Type B pancreatic cell (in vitro differentiated cells): Measurements from ENCODE around the gene NAA40. TPM values are rescaled to one million over a fixed set of nuclear protein-coding genes. Genes with fewer than 3 reads are reported as not detected.

Experiments used
- DNase-seq: peaks from one replicate; pipeline ENCODE4 v3.0.0; 2021; ENCODE audit warnings: mixed read lengths; ENCODE audit not compliant: unreplicated experiment; ENCODE audit errors: extremely low spot score
- H3K27ac Mint-ChIP-seq: 2 replicates; pipeline ENCODE4 v1.8.0; 2021; ENCODE audit warnings: mild to moderate bottlenecking, mixed read lengths
- H3K27me3 Mint-ChIP-seq: 2 replicates; pipeline ENCODE4 v1.8.0; 2021; ENCODE audit warnings: mixed read lengths
- H3K36me3 Mint-ChIP-seq: 2 replicates; pipeline ENCODE4 v1.8.0; 2021; ENCODE audit warnings: mixed read lengths
- H3K4me1 Mint-ChIP-seq: one replicate; pipeline ENCODE4 v1.8.0; 2021; ENCODE audit warnings: mixed read lengths; ENCODE audit not compliant: unreplicated experiment
- H3K4me3 Mint-ChIP-seq: 2 replicates; pipeline ENCODE4 v1.8.0; 2021; ENCODE audit warnings: mild to moderate bottlenecking, mixed read lengths
- H3K9me3 Mint-ChIP-seq: 2 replicates; pipeline ENCODE4 v1.8.0; 2021; ENCODE audit warnings: mixed read lengths
- total RNA-seq: library from RNA; stranded (reverse); gene quantifications from 2 replicates; pipeline ENCODE4 v1.2.1, GENCODE V29; 2021; ENCODE audit warnings: low replicate concordance
- TF ChIP-seq, protein P1 (sequence below): fragments of 200-600 bp; sonication (generic); conservative IDR thresholded peaks from 2 replicates; pipeline ENCODE4 v1.5.0; 2021; ENCODE audit warnings: antibody characterized with exemption, mild to moderate bottlenecking

Gene NAA40
- total RNA-seq, 1 donor from 2014 or later = 51.2 TPM

DNA sequence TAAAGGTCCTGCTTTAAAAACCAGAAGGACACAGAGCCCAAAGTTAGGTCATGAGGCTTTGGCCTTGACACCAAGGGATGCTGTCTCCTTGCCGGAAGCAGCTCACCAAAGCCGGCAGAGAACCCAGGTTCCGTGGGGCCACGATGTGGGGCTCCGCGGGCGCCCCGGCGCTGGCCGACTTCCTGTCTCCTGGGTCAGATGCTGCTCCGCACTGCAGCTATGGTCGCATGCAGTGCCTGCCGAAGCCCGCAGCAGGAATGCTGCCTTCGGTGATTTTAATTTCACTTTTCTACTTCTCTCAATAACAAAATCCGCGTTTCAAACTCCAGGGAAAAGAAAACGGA is 47.0 kb downstream of the NAA40 start:
- Mint-ChIP-seq H3K36me3 (peaks cover 14% of the 10 kb centered on the region), H3K27me3 (no peaks in the 10 kb centered on the region), H3K4me1 (peaks cover 24% of the 10 kb centered on the region), H3K27ac (peak overlapping the region; percentile 97), H3K9me3 (no peaks in the 10 kb centered on the region), H3K4me3 (peak overlapping the region; percentile 100)
- TF ChIP-seq, protein P1, sequence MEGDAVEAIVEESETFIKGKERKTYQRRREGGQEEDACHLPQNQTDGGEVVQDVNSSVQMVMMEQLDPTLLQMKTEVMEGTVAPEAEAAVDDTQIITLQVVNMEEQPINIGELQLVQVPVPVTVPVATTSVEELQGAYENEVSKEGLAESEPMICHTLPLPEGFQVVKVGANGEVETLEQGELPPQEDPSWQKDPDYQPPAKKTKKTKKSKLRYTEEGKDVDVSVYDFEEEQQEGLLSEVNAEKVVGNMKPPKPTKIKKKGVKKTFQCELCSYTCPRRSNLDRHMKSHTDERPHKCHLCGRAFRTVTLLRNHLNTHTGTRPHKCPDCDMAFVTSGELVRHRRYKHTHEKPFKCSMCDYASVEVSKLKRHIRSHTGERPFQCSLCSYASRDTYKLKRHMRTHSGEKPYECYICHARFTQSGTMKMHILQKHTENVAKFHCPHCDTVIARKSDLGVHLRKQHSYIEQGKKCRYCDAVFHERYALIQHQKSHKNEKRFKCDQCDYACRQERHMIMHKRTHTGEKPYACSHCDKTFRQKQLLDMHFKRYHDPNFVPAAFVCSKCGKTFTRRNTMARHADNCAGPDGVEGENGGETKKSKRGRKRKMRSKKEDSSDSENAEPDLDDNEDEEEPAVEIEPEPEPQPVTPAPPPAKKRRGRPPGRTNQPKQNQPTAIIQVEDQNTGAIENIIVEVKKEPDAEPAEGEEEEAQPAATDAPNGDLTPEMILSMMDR = no peak
- DNase-seq = no peak

DNA sequence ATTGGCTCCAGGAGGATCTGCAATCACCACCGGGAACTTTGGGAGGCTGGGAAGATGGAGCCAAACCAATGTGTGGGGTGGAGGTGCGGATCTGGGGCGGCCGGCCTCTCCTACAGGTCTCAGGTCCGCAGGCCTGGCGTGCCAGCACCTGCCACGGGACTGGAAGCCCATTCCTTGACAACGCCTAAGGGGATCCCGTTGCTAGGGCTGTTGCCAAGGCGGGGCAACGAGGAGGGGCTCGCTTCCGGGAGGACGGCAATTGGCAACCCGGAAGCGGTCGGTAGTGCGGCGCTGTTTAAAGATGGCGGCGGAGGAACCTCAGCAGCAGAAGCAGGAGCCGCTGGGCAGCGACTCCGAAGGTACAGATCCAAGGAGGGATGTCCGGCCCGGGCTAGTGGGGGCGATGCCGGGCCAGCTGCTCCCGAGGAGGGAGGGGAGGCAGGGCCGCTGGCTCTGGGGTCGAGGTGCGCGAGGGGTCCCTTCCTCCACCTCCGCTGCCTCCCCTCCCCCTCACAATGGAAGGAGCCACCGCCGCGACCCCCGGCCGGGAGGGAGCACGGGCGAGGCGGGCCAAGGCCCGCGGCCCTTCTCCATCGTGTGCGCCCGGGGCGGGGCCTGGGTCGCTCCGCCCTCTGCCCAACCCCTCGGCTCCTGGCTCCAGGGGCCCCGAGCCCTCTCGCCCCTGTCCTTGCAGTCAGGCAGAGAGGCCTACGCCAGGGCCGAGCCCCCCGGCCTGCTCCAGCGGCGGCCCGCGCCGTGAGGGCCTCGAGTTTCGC is 47.5 kb downstream of the NAA40 start, which contains the start of gene OTUB1:
OTUB1 (plus strand) TSS at position 283 of the 776 bp plus-strand sequence; CDS start at position 302, 19 bp downstream.
- peak within 1 kb of the TSS; percentile 97 for H3K27ac Mint-ChIP-seq
- H3K4me3 Mint-ChIP-seq = peak within 1 kb of the TSS; percentile 100
- TF ChIP-seq, protein P1 = no peak
- H3K9me3 Mint-ChIP-seq = no peaks in the 10 kb centered on the region
- H3K4me1 Mint-ChIP-seq = peaks cover 21% of the 10 kb centered on the region
- peak; percentile 94 for DNase-seq
- no peaks in the 10 kb centered on the region for H3K27me3 Mint-ChIP-seq
- H3K36me3 Mint-ChIP-seq = peaks cover 11% of the 10 kb centered on the region

DNA sequence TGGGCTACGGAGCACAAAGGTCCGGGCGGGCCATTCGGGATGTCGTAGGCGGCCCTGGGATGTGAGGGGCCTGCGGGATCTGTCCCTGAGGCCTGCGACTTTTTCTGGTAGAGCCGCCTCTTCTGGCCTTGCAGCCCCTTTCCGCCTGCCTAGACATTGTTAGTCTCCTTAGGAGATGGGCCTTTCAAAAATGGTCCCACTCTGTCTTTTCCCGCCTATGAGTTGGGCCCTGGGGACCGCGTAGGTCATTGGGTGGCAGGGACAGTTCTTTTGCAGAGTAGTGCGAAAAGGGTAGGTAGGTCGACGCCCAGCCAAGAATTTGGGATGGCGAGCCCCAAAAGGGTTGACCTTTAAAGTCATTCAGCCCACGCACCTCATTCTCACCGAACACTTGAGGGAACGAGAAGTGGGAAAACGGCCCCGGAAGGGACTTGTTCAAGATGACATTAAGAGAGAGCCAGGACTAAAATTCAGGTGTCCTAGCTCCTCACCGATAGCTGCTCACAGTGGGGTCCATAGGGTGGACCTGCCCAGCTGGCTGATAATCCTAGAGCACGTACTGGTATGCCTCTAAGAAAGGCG is 48.2 kb downstream of the NAA40 start:
- Mint-ChIP-seq H3K27me3 (no peaks in the 10 kb centered on the region), H3K4me3 (peak overlapping the region; percentile 86), H3K4me1 (peaks cover 23% of the 10 kb centered on the region), H3K27ac (no peak overlapping the region), H3K9me3 (no peaks in the 10 kb centered on the region), H3K36me3 (peaks cover 15% of the 10 kb centered on the region)
- TF ChIP-seq, protein P1 = no peak
- DNase-seq = no peak

DNA sequence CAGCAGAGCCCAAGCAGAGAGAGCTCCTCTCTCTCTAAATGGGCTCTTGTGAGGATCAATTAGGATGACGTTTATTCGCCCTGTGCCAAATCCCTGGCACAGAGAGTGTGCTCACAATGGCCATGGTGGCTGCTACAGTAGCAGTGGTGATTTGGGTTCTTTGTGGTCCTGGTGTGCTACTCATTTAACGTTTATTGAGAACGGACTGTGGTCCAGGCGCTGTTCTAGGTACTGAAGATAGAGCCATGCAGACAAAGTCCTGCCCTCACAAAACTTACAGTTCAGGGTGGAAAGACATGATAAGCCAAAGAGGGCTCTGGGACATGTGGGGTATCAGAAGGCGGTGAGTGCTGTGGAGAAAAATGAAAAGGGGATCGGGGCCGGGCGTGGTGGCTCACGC is 52.8 kb downstream of the NAA40 start:
- Mint-ChIP-seq H3K4me3 (no peak overlapping the region), H3K27me3 (no peaks in the 10 kb centered on the region), H3K27ac (no peak overlapping the region), H3K36me3 (peaks cover 18% of the 10 kb centered on the region), H3K4me1 (peaks cover 14% of the 10 kb centered on the region), H3K9me3 (no peaks in the 10 kb centered on the region)
- TF ChIP-seq, protein P1 = no peak
- no peak for DNase-seq

DNA sequence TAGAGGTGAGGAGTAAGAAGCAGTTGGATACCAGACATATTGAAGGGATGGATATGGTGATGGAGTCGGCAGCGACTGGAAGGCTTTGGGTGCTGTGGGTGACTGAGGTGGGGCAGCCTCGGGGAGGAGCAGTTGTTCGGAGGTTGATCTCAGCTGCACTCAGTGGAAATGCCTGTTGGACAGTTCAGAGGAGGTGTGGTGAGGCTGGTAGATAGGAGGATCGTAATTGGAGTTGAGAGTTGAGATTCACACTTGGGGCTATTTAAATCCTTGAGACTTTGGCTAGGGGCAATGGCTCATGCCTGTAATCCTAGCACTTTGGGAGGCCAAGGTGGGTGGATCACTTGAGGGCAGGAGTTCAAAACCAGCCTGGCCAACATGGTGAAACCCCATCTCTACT is 54.3 kb downstream of the NAA40 start:
- H3K4me1 Mint-ChIP-seq = peaks cover 7% of the 10 kb centered on the region
- no peaks in the 10 kb centered on the region for H3K27me3 Mint-ChIP-seq
- H3K27ac Mint-ChIP-seq = peak overlapping the region; percentile 34
- H3K4me3 Mint-ChIP-seq = peak overlapping the region; percentile 61
- H3K9me3 Mint-ChIP-seq = no peaks in the 10 kb centered on the region
- no peak for DNase-seq
- peaks cover 18% of the 10 kb centered on the region for H3K36me3 Mint-ChIP-seq
- TF ChIP-seq, protein P1 = no peak
